ENCODE measurements around the gene JMJD4.
A peak's percentile ranks its signal among the peaks of the same experiment; 100 is the strongest.
"Not testable (repeated sequence)": the region's sequence is repeated elsewhere in the genome, so short reads cannot be mapped to it uniquely, and the experiment has no call there.

JMJD4 gene

GRCh38 chr1:227733309-227733705 is 1.8 kb downstream of the JMJD4 start:
- no peak for DNase-seq (ENCODE audit: low read depth in 2 of 2)

GRCh38 chr1:227732586-227733308 is 2.4 kb downstream of the JMJD4 start:
- DNase-seq (ENCODE audit: low read depth in 2 of 2) = no peak

GRCh38 chr1:227731696-227732585 is 3.2 kb downstream of the JMJD4 start:
- DNase-seq (ENCODE audit: low read depth in 2 of 2) = no peak

GRCh38 chr1:227731241-227731677 is 3.8 kb downstream of the JMJD4 start:
- no peak for DNase-seq (ENCODE audit: low read depth in 2 of 2)

- no peak for DNase-seq (ENCODE audit: low read depth in 2 of 2)
Observed at GRCh38 chr1:227730630-227731151, 4.4 kb downstream of the JMJD4 start.

GRCh38 chr1:227729881-227730629 is 5.0 kb downstream of the JMJD4 start:
- DNase-seq (ENCODE audit: low read depth in 2 of 2) = peak; percentile 18 to 29

GRCh38 chr1:227729144-227729880 is 5.8 kb downstream of the JMJD4 start:
- DNase-seq (ENCODE audit: low read depth in 2 of 2) = no peak

GRCh38 chr1:227728892-227729143 is 6.3 kb downstream of the JMJD4 start:
- DNase-seq (ENCODE audit: low read depth in 2 of 2) = no peak

- DNase-seq (ENCODE audit: low read depth in 2 of 2) = peak in 1 of 2 experiments; percentile 8
Observed at GRCh38 chr1:227728059-227728891, 6.8 kb downstream of the JMJD4 start.

GRCh38 chr1:227726924-227727599 is 8.0 kb downstream of the JMJD4 start:
- no peak for DNase-seq (ENCODE audit: low read depth in 2 of 2)

- no peak for DNase-seq (ENCODE audit: low read depth in 2 of 2)
Observed at GRCh38 chr1:227726318-227726717, 8.8 kb downstream of the JMJD4 start.

GRCh38 chr1:227725046-227725445 is 10.1 kb downstream of the JMJD4 start:
- DNase-seq (ENCODE audit: low read depth in 2 of 2) = no peak

- DNase-seq (ENCODE audit: low read depth in 2 of 2) = no peak
Observed at GRCh38 chr1:227723474-227723873, 11.6 kb downstream of the JMJD4 start.

GRCh38 chr1:227718932-227719331 is 16.2 kb downstream of the JMJD4 start:
- DNase-seq (ENCODE audit: low read depth in 2 of 2) = no peak

GRCh38 chr1:227712648-227713047 is 22.5 kb downstream of the JMJD4 start:
- DNase-seq (ENCODE audit: low read depth in 2 of 2) = no peak

GRCh38 chr1:227710474-227710873 is 24.6 kb downstream of the JMJD4 start:
- DNase-seq (ENCODE audit: low read depth in 2 of 2) = not testable (repeated sequence)

- no peak for DNase-seq (ENCODE audit: low read depth in 2 of 2)
Observed at GRCh38 chr1:227709451-227709850, 25.7 kb downstream of the JMJD4 start.

GRCh38 chr1:227707846-227708245 is 27.3 kb downstream of the JMJD4 start:
- DNase-seq (ENCODE audit: low read depth in 2 of 2) = no peak

- DNase-seq (ENCODE audit: low read depth in 2 of 2) = not testable (repeated sequence)
Observed at GRCh38 chr1:227701631-227702030, 33.5 kb downstream of the JMJD4 start.

- no peak for DNase-seq (ENCODE audit: low read depth in 2 of 2)
Observed at GRCh38 chr1:227697321-227697864, 37.7 kb downstream of the JMJD4 start.
